ENCODE measurements around the gene STRN4.

Gene STRN4

DNA sequence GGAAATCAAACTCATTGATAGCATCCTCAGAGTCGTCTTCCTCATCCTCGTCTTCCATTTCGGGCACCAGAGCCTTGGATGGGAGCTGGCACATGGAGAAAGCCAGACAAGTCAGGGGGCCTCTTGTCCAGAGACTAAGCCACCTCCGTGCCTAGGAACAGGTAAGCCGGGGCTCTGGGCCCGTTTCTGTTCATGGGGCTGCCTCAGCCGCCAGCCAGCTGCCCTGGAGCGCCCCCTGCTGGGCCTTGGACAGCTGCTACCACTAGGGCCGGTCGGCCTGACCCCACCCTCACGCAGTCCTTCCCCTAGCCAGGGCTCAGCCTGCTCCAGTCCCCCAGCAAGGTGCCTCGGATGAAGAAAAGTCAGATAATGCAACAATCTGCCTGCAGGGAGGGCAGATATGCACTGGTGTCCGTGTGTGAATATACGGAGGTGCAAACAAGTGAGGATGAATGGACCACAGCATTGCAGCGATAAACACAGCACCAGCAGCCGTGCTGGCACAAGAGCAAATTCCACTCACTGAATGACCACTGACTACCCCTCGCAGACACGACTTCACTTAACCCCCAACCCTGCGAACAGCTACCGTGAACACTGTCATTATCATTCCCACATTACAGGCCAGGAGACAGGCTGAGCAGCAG is 17.4 kb downstream of the STRN4 start:
- Mint-ChIP-seq H3K27ac (peak overlapping the region; percentile 73), H3K4me3 (no peak overlapping the region), H3K9me3 (no peaks in the 10 kb centered on the region), H3K36me3 (ENCODE audit: low read depth) (peaks cover 46% of the 10 kb centered on the region), H3K27me3 (ENCODE audit: low read depth) (no peaks in the 10 kb centered on the region), H3K4me1 (ENCODE audit: low read depth) (peaks cover 9% of the 10 kb centered on the region)
- peak; percentile 70 for DNase-seq (ENCODE audit: low spot score)

DNA sequence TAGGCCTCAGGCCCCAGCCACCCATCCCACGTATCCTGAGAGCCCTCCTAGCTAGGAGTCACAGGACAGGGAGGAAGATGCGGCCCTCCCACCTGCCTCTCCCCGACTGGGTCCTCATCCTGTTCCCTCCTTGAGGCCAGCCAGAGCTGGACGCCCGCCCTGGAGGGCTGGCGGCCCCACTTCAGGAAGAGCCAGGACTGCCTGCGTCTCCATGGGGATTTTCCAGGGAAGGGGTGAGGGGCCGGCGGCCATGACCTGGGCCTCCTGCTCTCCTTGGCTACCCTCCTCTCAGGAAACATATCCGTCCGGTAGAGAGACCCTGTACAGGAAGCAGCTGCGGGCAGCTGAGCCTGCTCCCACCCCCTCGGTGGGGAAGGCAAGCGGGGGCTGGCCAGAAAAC is 18.0 kb downstream of the STRN4 start:
- H3K4me1 Mint-ChIP-seq (ENCODE audit: low read depth): peaks cover 9% of the 10 kb centered on the region
- H3K4me3 Mint-ChIP-seq: no peak overlapping the region
- no peaks in the 10 kb centered on the region for H3K9me3 Mint-ChIP-seq
- peaks cover 44% of the 10 kb centered on the region for H3K36me3 Mint-ChIP-seq (ENCODE audit: low read depth)
- peak overlapping the region; percentile 73 for H3K27ac Mint-ChIP-seq
- no peak for DNase-seq (ENCODE audit: low spot score)
- no peaks in the 10 kb centered on the region for H3K27me3 Mint-ChIP-seq (ENCODE audit: low read depth)

DNA sequence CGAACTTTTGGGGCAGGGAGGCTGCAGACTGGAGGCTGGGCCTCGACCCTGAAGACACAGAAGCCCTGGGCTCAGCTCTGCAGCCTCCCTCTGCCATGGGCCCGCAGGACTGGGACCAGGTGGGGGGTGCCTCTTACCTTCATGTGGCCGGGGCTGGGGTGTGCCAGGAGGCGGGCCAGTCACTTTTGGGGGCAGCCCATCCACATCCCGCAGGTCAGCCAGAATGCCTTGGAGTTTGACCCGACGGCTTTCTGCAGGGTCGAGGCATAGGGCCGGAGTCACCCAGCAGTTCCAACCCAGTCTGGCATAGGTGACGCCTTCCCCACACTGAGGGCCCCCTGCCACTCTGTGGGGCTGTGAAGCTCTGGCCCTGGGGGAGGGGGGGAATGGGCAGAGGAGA is 18.5 kb downstream of the STRN4 start:
- Mint-ChIP-seq H3K27ac (no peak overlapping the region), H3K36me3 (ENCODE audit: low read depth) (peaks cover 44% of the 10 kb centered on the region), H3K4me3 (no peak overlapping the region), H3K27me3 (ENCODE audit: low read depth) (no peaks in the 10 kb centered on the region), H3K4me1 (ENCODE audit: low read depth) (peaks cover 9% of the 10 kb centered on the region), H3K9me3 (no peaks in the 10 kb centered on the region)
- no peak for DNase-seq (ENCODE audit: low spot score)

DNA sequence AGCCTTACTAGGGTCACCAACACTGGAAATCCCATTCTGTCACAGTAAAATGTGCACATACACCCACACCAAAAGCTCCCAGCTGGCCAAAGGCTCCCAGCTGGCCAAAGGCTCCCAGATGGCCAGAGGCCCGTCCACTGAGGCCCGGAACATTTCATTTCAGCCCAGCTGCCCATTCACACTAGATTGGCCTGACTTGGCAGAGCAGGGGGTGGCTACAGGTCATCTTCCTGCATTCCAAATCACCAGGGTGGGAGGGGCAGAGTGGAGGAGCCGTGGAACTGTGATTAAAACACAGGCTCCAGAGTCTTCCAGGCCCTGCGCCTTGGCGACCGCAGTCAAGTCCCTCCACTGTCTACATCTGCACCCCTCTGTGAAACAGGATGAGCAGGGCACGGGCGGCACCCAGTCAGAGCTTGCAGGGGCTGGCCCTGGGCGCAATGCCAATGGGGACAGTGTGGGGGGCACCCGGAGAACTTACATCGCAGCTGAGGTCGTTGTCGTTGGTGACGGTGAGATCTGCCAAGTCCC is 19.2 kb downstream of the STRN4 start:
- Mint-ChIP-seq H3K27ac (no peak overlapping the region), H3K27me3 (ENCODE audit: low read depth) (no peaks in the 10 kb centered on the region), H3K4me1 (ENCODE audit: low read depth) (peaks cover 11% of the 10 kb centered on the region), H3K36me3 (ENCODE audit: low read depth) (peaks cover 46% of the 10 kb centered on the region), H3K9me3 (no peaks in the 10 kb centered on the region), H3K4me3 (no peak overlapping the region)
- no peak for DNase-seq (ENCODE audit: low spot score)

DNA sequence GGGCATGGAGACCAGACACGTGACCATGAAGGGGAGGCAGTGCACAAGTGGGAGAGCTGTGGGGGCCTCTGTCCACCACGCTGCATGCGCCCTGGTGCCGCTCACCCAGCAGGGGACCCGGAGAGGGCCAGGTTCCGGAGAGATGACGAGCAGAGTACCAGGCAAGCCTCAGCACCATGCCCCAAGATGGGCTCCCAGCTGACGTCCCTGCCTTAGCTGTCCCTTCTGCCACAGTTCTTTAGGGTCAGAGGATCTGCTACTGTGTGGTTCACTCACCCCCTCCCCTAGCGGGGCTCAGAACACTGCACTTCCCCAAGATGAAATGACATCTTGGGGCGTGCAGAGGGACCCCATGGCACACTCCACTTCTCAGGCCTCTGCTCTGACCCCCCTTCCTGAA is 19.7 kb downstream of the STRN4 start:
- Mint-ChIP-seq H3K4me1 (ENCODE audit: low read depth) (peaks cover 9% of the 10 kb centered on the region), H3K9me3 (no peaks in the 10 kb centered on the region), H3K36me3 (ENCODE audit: low read depth) (peaks cover 46% of the 10 kb centered on the region), H3K27me3 (ENCODE audit: low read depth) (no peaks in the 10 kb centered on the region), H3K4me3 (no peak overlapping the region), H3K27ac (no peak overlapping the region)
- no peak for DNase-seq (ENCODE audit: low spot score)

DNA sequence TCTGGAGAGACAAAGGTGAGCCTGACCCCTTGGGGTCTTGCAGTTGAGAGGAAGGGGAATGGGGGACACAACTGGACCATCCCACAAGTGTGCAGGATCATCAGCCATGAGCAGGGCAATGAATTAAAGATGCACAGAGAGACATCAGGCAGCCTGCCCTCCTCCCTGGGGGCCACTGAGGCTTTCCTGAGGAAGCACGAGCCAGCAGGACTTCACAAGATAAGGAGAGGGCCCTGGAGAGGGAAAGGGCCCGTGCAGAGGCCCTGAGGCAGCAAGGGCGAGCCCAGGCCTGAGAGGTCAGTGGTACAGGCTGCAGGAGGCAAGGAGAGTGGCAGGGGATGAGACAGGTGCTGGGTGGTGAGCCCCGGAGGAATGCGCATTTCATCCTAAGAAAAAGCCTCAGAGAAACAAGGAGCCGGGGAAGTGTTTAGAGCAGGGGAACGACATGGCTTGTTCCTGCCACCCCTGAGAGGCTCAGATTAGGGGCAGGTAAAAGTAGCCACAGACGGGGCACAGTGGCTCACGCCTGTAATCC is 20.3 kb downstream of the STRN4 start:
- peaks cover 45% of the 10 kb centered on the region for H3K36me3 Mint-ChIP-seq (ENCODE audit: low read depth)
- H3K9me3 Mint-ChIP-seq: no peaks in the 10 kb centered on the region
- peaks cover 8% of the 10 kb centered on the region for H3K4me1 Mint-ChIP-seq (ENCODE audit: low read depth)
- H3K27ac Mint-ChIP-seq: no peak overlapping the region
- no peak overlapping the region for H3K4me3 Mint-ChIP-seq
- no peak for DNase-seq (ENCODE audit: low spot score)
- H3K27me3 Mint-ChIP-seq (ENCODE audit: low read depth): no peaks in the 10 kb centered on the region

DNA sequence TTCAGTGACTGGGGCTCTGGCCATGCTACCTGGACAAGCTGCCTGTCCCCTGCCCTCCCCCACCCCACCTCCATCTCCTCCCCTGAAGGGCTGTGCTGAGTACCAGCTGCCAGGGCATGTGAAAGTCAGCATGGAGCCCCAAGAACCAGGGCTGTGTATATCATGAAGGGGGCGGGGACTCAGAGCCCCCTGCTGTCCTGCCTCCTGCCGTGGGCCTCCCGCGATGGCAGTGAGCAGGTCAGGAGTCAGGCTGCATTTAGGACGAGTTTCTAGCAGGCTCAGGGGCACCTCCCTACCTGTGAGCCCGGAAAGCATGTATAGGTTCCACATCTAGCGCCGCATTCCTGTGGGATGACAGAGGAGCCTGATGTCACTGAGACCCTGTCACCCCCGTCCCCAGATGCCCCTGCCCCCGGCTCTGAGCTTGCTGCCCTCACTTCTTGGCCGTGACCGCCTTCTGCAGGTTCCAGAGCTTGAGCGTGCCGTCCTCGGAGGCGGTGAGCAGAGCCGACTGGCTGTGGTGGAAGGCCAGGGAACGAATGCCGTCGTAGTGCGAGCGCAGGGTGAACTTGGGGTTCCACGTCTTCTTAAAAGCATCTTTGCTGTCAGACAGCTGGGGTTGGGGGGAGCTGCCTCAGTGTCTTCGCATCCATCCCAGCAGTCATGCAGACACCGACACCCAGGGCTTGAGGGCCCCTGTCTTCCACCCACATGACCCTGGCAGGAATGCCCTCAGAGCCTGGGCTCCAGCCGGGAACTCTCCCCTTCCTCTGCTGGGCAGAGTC is 21.0 kb downstream of the STRN4 start:
- Mint-ChIP-seq H3K27ac (no peak overlapping the region), H3K4me3 (no peak overlapping the region), H3K27me3 (ENCODE audit: low read depth) (no peaks in the 10 kb centered on the region), H3K36me3 (ENCODE audit: low read depth) (peaks cover 49% of the 10 kb centered on the region), H3K4me1 (ENCODE audit: low read depth) (peaks cover 8% of the 10 kb centered on the region), H3K9me3 (no peaks in the 10 kb centered on the region)
- DNase-seq (ENCODE audit: low spot score): no peak

DNA sequence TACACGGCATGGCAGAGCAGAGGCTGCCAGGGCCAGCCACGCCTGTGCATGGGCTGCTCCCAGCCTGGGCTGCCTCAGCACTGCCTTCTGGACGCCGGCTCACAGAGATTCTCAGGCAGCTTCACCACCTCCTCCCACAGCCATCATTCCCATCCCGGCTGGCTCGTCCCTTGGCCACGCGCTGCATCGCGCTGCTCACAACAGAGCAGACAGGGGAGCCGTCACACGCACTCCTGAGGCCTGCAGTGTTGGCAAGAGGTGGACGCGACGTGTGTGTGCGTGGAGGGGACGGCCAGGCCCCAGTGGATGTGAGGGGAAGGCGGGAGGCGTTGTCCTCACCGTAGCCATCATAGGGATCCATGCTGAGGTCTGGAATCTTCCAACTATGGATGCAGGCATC is 21.8 kb downstream of the STRN4 start:
- Mint-ChIP-seq H3K9me3 (no peaks in the 10 kb centered on the region), H3K27ac (no peak overlapping the region), H3K27me3 (ENCODE audit: low read depth) (no peaks in the 10 kb centered on the region), H3K36me3 (ENCODE audit: low read depth) (peaks cover 50% of the 10 kb centered on the region), H3K4me3 (no peak overlapping the region), H3K4me1 (ENCODE audit: low read depth) (peaks cover 10% of the 10 kb centered on the region)
- no peak for DNase-seq (ENCODE audit: low spot score)

DNA sequence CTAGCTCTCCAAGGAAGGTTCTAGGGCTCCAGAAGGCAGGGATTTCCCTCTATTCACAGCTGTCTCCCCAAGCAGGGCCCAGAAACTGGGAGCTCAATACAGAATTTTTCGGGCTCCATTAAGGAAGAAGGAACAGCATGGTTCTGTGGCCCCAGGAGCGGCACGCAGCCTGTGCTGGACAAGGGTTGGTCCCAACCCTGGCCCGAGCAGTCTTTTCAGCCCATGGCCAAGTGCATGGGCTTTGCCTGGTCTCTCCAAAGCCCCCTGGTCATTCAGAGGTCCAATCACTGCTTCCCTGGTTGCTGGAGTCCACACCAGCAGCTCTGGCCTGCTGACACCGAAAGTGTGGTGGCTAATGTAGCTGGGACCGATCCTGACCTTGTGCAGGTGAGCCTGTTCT is 22.8 kb downstream of the STRN4 start:
- Mint-ChIP-seq H3K36me3 (ENCODE audit: low read depth) (peaks cover 44% of the 10 kb centered on the region), H3K27ac (no peak overlapping the region), H3K27me3 (ENCODE audit: low read depth) (no peaks in the 10 kb centered on the region), H3K4me3 (no peak overlapping the region), H3K4me1 (ENCODE audit: low read depth) (peaks cover 12% of the 10 kb centered on the region), H3K9me3 (no peaks in the 10 kb centered on the region)
- DNase-seq (ENCODE audit: low spot score): no peak

DNA sequence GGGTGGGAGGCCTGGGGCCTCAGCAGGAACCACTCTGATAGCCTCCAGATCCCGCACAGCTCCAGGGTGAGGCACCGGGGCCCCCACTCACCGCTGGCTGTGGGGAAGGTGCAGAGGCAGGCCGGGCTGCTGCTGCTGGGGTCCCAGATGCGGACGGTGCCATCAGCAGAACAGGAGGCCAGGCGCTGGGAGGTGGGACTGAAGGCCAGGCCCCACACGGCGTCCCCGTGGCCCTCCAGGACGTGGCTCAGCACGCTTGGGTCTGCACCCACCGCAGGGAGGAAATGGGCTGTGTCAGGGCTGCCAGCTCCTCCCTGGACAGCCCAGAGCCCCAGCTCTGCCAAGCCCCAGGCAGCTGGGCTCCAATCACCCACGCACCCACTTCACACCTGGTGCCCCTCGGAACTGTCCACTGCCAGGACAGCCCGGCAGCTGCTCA is 23.2 kb downstream of the STRN4 start:
- Mint-ChIP-seq H3K4me1 (ENCODE audit: low read depth) (peaks cover 16% of the 10 kb centered on the region), H3K27me3 (ENCODE audit: low read depth) (no peaks in the 10 kb centered on the region), H3K9me3 (no peaks in the 10 kb centered on the region), H3K36me3 (ENCODE audit: low read depth) (peaks cover 46% of the 10 kb centered on the region), H3K27ac (no peak overlapping the region), H3K4me3 (no peak overlapping the region)
- DNase-seq (ENCODE audit: low spot score): no peak

DNA sequence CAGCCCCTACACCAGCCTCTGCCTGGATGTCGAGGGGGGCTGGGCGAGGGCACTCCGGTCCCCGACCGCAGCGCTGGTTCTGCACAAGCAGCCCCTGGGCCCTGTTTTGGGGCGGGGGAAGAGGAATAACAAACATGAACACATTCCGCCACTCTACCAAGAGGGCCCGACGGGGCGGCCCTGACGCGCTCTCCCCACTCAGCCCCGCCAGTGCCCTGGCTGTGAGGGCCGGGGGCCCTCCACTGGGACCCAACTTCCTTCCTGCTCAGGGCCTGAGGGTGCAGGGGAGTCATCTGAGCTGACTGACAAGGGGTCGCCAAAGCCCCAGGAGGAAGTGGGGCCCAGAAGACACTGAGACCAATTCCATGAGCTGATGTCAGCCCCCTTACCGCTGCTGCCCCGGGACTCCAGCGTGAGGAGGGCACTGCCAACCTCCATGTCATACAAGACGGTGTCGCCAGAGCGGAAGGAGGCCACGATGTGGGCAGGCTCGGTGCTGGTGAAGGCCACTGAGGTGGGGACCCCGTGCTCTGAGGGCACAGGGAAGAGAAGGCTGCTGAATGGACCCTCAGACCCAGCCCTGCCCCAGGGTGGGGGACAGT is 23.7 kb downstream of the STRN4 start:
- peaks cover 48% of the 10 kb centered on the region for H3K36me3 Mint-ChIP-seq (ENCODE audit: low read depth)
- no peak overlapping the region for H3K4me3 Mint-ChIP-seq
- DNase-seq (ENCODE audit: low spot score): no peak
- no peaks in the 10 kb centered on the region for H3K27me3 Mint-ChIP-seq (ENCODE audit: low read depth)
- no peak overlapping the region for H3K27ac Mint-ChIP-seq
- peaks cover 21% of the 10 kb centered on the region for H3K4me1 Mint-ChIP-seq (ENCODE audit: low read depth)
- no peaks in the 10 kb centered on the region for H3K9me3 Mint-ChIP-seq

DNA sequence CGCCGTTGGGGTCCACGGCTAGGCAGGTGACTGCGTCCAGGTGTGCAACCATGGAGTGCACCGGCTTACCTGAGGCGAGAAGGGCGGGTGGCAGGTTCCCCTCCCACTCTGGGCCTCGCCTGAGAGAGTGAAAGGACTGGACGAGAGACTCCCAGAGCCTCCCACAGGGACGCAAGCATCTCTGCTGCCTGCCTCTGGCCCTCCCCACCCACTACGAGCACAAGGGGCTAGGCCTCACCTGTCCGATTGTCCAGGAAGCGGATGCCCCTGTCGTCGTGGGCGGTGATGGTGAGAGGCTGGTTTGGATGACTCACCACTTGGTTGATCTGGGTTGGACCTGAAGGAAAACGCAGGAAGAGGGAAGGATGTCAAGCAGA is 24.3 kb downstream of the STRN4 start:
- Mint-ChIP-seq H3K9me3 (no peaks in the 10 kb centered on the region), H3K27ac (no peak overlapping the region), H3K4me3 (no peak overlapping the region), H3K36me3 (ENCODE audit: low read depth) (peaks cover 45% of the 10 kb centered on the region), H3K4me1 (ENCODE audit: low read depth) (peaks cover 21% of the 10 kb centered on the region), H3K27me3 (ENCODE audit: low read depth) (no peaks in the 10 kb centered on the region)
- DNase-seq (ENCODE audit: low spot score): no peak

DNA sequence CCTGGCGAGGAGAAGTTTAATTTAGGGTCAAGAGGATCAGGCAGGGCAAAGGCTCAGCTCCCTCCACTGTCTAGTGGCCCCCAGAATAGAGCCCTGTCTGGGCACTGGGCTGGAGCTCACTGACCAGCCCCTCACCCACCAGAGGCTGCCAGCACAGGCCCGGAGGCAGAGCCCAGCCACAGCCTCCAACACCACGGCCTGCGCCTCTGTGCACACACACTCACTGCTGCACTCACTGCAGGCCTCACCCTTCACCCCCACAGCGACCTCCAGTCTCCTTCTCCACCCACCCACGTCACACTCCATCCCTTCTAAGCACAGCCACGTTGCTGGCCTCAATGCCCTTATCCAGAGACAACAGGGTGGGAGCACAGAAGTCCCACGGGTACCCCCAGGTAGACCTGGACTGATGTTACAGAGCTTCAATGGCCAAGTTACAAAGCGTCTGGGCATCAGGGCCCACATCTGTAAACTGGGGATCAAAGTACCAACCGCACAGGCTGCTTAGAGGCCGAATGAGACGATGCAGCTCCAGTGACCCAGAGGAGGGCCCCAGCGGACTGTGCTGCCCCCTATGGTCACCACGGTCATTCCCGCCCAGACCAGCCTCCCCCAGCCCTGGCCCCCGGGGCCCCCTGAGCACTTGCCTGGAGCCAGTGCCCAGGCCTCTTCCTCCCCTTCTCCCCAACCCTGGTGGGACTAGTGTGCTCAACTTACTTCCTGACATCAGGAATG is 24.8 kb downstream of the STRN4 start:
- Mint-ChIP-seq H3K27ac (no peak overlapping the region), H3K36me3 (ENCODE audit: low read depth) (peaks cover 44% of the 10 kb centered on the region), H3K27me3 (ENCODE audit: low read depth) (no peaks in the 10 kb centered on the region), H3K9me3 (no peaks in the 10 kb centered on the region), H3K4me3 (no peak overlapping the region), H3K4me1 (ENCODE audit: low read depth) (peaks cover 21% of the 10 kb centered on the region)
- DNase-seq (ENCODE audit: low spot score): no peak

All from T-helper 2 cell treated with Interferon-gamma antibody and Interleukin-4, amounts not matched to agents 5 μg/mL and 100 μg/mL, for 36 hours (primary cell).